WTC11 (cell line): ENCODE results near the gene C1QL4.

Experiments used
- GRHL2 ChIP-seq: fragments of 250-450 bp; sonication (Bioruptor Pico); IDR thresholded peaks from 2 replicates; pipeline ENCODE4 v1.8.0; 2022; ENCODE audit warnings: mild to moderate bottlenecking, moderate library complexity; ENCODE audit not compliant: insufficient replicate concordance, severe bottlenecking
- JUN ChIP-seq: sonication (generic); formaldehyde crosslinking; IDR thresholded peaks from 2 replicates; pipeline ENCODE4 v1.8.0; 2023; ENCODE audit warnings: mild to moderate bottlenecking, missing genetic modification reagents
- NFYB ChIP-seq: sonication (generic); formaldehyde crosslinking; conservative IDR thresholded peaks from 2 replicates; pipeline ENCODE4 v1.8.0; 2022; ENCODE audit warnings: low read depth, missing genetic modification reagents
- TCF7 ChIP-seq: sonication (generic); formaldehyde crosslinking; IDR thresholded peaks from 2 replicates; pipeline ENCODE4 v1.8.0; 2022; ENCODE audit warnings: mild to moderate bottlenecking, low read depth, missing genetic modification reagents, moderate library complexity
- TF ChIP-seq, protein P1 (sequence below): sonication (generic); formaldehyde crosslinking; IDR thresholded peaks from 2 replicates; pipeline ENCODE4 v1.8.1; 2022; ENCODE audit warnings: low read depth, missing genetic modification reagents, borderline replicate concordance
- TF ChIP-seq, protein P2 (sequence below): fragments of 200-600 bp; IDR thresholded peaks from 2 replicates; pipeline ENCODE4 v1.8.0; 2022; ENCODE audit warnings: antibody characterized with exemption
- TF ChIP-seq, protein P3 (sequence below): sonication (generic); formaldehyde crosslinking; IDR thresholded peaks from 2 replicates; pipeline ENCODE4 v1.8.0; 2022; ENCODE audit warnings: mild to moderate bottlenecking, missing genetic modification reagents
- TF ChIP-seq, protein P4 (sequence below): sonication (generic); formaldehyde crosslinking; IDR thresholded peaks from 2 replicates; pipeline ENCODE4 v1.8.1; 2022; ENCODE audit warnings: mild to moderate bottlenecking, moderate library complexity, missing genetic modification reagents
- TF ChIP-seq, protein P5 (sequence below): sonication (generic); formaldehyde crosslinking; IDR thresholded peaks from 2 replicates; pipeline ENCODE4 v1.8.1; 2022; ENCODE audit warnings: missing genetic modification reagents, borderline replicate concordance
- TF ChIP-seq, protein P6 (sequence below): sonication (generic); formaldehyde crosslinking; conservative IDR thresholded peaks from 2 replicates; pipeline ENCODE4 v1.8.1; 2022; ENCODE audit warnings: mild to moderate bottlenecking, missing genetic modification reagents

DNA sequence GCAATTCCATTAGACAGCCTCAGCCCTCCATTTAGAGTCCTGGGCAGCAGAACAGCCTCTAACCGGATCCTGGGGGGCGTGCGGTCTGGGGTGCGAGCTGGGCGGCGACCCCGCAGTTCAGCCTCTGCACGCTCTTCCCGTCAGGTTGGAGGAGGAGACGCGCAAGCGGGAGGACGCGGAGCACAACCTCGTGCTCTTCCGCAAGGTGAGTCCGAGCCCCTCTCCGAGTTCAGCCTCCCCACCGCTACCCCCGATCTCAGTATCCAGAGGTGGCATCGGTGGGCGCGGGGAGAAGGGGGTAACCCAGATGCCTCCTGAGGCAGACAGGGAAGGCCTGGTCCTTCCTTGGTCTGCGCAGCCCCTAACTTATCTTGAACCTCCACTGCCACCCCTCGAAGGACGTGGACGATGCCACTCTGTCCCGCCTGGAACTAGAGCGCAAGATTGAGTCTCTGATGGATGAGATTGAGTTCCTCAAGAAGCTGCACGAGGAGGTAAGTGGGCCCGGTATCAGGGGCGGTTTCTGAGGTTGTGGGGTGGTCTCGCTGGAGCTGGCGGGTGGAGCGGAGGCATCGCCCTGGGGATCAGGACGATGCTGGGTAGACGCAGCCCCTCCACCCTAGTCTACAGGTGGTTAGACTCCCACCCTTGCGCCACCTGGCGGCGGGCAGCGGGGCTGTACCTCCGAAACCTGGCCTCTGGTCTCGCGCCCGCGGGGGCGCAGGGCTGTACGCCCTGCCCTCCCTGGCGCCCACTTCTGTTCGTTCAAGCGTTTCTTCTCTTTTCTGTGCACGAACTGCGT lies 40.8 kb downstream of the C1QL4 start:
- TF ChIP-seq, protein P1, sequence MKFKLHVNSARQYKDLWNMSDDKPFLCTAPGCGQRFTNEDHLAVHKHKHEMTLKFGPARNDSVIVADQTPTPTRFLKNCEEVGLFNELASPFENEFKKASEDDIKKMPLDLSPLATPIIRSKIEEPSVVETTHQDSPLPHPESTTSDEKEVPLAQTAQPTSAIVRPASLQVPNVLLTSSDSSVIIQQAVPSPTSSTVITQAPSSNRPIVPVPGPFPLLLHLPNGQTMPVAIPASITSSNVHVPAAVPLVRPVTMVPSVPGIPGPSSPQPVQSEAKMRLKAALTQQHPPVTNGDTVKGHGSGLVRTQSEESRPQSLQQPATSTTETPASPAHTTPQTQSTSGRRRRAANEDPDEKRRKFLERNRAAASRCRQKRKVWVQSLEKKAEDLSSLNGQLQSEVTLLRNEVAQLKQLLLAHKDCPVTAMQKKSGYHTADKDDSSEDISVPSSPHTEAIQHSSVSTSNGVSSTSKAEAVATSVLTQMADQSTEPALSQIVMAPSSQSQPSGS (CRISPR knock-in tag), result no peak
- TF ChIP-seq, protein P2, sequence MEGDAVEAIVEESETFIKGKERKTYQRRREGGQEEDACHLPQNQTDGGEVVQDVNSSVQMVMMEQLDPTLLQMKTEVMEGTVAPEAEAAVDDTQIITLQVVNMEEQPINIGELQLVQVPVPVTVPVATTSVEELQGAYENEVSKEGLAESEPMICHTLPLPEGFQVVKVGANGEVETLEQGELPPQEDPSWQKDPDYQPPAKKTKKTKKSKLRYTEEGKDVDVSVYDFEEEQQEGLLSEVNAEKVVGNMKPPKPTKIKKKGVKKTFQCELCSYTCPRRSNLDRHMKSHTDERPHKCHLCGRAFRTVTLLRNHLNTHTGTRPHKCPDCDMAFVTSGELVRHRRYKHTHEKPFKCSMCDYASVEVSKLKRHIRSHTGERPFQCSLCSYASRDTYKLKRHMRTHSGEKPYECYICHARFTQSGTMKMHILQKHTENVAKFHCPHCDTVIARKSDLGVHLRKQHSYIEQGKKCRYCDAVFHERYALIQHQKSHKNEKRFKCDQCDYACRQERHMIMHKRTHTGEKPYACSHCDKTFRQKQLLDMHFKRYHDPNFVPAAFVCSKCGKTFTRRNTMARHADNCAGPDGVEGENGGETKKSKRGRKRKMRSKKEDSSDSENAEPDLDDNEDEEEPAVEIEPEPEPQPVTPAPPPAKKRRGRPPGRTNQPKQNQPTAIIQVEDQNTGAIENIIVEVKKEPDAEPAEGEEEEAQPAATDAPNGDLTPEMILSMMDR, result peak; percentile 88
- TF ChIP-seq TCF7 (no peak), GRHL2 (CRISPR knock-in tag) (no peak), NFYB (no peak), JUN (CRISPR knock-in tag) (no peak)
- TF ChIP-seq, protein P3, sequence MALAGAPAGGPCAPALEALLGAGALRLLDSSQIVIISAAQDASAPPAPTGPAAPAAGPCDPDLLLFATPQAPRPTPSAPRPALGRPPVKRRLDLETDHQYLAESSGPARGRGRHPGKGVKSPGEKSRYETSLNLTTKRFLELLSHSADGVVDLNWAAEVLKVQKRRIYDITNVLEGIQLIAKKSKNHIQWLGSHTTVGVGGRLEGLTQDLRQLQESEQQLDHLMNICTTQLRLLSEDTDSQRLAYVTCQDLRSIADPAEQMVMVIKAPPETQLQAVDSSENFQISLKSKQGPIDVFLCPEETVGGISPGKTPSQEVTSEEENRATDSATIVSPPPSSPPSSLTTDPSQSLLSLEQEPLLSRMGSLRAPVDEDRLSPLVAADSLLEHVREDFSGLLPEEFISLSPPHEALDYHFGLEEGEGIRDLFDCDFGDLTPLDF, result no peak
- TF ChIP-seq, protein P4, sequence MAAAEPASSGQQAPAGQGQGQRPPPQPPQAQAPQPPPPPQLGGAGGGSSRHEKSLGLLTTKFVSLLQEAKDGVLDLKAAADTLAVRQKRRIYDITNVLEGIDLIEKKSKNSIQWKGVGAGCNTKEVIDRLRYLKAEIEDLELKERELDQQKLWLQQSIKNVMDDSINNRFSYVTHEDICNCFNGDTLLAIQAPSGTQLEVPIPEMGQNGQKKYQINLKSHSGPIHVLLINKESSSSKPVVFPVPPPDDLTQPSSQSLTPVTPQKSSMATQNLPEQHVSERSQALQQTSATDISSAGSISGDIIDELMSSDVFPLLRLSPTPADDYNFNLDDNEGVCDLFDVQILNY (CRISPR knock-in tag), result no peak
- TF ChIP-seq, protein P5, sequence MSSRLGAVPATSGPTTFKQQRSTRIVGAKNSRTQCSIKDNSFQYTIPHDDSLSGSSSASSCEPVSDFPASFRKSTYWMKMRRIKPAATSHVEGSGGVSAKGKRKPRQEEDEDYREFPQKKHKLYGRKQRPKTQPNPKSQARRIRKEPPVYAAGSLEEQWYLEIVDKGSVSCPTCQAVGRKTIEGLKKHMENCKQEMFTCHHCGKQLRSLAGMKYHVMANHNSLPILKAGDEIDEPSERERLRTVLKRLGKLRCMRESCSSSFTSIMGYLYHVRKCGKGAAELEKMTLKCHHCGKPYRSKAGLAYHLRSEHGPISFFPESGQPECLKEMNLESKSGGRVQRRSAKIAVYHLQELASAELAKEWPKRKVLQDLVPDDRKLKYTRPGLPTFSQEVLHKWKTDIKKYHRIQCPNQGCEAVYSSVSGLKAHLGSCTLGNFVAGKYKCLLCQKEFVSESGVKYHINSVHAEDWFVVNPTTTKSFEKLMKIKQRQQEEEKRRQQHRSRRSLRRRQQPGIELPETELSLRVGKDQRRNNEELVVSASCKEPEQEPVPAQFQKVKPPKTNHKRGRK, result no peak
- TF ChIP-seq, protein P6, sequence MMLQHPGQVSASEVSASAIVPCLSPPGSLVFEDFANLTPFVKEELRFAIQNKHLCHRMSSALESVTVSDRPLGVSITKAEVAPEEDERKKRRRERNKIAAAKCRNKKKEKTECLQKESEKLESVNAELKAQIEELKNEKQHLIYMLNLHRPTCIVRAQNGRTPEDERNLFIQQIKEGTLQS (CRISPR knock-in tag), result no peak
